ENCODE data around the gene TBL1XR1.

The TBL1XR1 gene

DNA sequence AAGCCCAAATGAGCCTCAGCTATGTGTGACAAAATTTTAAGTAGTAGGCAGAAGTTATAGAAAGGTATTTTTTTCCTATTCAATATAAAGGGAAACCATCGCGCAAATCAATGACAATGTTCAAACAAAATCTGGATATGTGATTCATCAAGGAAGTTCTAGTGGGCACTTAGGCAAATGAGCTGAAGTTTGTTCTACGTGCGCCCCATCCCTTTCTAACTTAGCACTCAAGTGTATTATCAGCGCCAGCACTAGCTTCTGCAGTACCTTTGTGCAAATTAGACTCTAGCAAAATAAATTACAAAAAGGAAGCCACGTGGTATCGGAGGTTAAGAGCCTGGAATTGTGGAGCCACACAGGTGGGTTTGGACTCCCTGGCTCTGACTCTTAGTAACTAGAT lies 91.1 kb downstream of the TBL1XR1 start:
- no peak for DNase-seq

DNA sequence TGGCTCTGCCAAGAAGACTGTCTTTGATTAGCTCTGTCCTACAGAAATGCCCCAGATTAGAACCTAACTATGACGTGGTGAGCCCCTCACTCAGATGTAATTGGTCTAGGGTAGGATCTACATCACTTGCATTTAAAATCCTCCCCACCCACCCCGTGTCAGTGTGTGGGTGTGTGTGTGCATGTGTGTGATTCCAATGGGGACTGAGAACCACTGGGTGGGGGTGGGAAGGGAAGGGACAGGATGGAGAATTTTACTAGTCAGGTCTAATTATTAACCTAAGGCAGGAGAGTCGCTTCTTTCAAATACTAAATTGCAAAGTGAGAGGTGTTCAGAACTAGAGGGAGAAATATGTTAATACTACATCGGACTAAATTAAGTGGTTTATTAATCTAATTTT lies 91.7 kb downstream of the TBL1XR1 start:
- no peak for DNase-seq

DNA sequence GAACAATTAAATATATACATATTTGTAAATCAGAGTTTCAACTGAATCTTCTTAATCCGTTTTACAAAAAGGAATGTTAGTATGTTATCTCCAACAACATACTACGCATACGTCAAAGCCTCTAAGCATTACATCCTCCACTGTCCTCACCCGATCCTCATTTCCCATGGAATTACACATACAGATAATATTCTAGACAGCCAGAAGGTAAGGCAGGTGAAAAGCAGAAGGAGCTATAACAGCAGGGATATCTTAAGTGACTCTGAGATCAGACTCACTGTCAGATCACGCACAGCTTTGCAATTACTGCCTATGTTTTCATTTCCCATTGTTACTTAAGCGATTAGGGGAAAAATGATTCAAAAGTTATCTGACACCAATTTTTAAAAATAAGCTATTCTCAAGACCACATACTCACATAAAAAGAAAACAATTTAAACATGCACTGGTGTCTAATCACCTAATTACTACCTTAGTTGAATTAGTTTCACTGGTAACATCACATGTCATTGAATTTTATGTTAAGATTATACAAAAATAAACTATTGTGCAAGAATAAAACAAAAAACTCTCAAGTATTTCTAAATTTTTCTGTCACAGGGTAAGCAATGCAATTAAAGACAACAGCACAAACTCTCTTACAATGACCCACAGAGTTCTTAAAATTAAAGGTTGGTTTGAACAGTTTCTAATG lies 92.8 kb downstream of the TBL1XR1 start:
- no peak for DNase-seq

DNA sequence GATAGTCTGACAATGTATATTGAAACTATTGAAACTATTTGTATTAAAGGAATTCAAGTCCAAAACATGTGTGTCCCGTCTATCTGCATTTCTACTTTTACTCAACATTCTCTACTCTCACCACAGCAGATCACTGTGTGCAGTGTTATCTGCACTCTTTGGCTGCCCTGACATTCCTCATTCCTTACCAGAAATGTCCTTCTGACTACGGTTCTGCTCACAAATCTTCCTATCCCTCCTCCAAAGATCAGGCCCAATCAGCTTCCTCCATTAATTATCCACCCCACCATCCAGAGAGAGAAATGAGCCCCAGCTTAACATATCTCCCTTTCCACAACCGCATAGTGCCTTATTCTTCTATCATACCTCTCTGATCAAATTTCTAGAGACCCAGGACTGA lies 94.7 kb downstream of the TBL1XR1 start:
- no peak for DNase-seq

DNA sequence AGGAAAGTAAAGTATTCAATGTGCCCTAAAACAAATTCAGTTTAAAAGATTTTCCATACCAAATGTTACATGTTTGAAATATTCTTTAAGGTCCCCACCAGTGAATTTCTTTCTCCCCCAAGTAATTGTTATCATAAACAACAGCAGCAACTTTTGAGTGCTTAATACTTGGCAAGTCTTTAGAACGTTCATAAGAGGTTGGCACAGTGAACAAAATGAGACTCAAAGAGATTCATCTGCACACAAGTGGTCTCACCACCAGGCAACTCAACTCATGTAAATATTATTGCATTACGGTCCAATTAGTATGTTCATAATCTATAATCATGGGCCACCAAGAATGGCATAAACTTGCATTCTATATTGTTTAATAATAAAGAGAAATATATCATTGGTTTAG lies 98.7 kb downstream of the TBL1XR1 start:
- DNase-seq: no peak

DNA sequence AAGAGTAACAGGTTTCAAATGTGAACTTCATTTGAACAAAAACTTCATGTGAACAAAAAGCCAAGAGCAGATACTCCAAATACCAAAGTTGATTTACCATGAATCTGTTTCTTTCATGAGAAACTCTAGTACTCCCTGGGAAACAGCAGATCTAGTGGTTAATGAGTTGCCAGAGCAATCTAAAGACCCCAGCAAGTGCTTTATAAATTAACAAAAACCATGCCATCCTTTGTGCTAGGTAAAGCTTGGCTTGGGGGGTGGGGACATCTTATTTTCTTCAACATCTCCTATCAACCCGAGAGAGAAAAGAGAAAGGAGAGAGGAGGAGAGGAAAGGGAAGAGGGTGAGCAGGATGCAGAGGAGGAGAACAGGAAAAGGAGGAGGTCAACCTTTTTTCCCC lies 100.7 kb downstream of the TBL1XR1 start:
- DNase-seq: no peak

DNA sequence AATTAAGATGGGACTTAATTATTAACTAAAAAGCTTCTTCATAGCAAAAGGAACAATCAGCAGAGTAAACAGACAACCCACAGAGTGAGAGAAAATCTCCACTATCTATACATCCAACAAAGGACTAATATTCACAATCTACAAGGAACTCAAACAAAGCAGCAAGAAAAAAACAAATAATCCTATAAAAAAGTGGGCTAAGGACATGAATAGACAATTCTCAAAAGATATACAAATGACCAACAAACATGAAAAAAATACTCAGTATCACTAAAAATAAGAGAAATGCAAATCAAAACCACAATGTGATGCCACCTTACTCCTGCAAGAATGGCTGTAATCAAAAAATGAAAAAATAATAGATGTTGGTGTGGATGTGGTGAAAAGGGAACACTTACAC lies 103.3 kb downstream of the TBL1XR1 start:
- no peak for DNase-seq

DNA sequence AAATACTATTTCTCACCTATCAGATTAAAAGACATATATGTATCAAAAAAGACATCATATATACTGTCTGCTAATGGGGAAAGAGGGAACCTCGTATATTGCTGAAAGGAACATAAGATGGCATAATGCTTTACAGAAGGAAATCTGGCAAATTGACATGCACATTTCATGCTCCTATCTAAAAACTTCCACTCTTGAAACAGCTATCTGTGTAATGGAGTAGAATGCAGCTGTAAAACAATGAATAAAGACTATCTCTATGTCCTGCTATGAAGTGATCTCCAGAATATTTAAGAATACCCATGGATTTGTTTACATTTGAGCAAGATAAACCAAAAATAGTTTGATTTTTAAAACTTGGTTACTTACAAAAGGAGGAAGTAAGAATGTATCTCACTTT lies 107.4 kb downstream of the TBL1XR1 start:
- no peak for DNase-seq

DNA sequence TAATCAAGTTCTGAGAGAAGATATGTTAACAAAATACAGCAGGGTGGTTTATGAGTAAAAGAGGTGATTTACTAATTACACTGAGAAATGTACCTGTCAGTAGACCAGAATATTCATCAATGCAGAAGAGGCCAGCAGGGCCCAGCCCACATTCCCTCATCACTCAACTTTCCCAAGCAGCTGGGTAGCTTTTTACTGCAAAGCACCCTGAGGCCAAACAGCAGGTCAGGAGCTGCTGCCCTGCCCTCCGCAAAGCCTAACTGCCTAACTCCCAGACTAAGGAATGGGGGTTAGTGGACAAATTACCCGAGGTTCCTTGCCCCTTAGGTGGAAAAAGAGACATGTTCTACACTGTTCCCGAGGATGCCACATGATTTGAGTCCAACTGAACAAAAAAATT lies 108.2 kb downstream of the TBL1XR1 start:
- DNase-seq: no peak

DNA sequence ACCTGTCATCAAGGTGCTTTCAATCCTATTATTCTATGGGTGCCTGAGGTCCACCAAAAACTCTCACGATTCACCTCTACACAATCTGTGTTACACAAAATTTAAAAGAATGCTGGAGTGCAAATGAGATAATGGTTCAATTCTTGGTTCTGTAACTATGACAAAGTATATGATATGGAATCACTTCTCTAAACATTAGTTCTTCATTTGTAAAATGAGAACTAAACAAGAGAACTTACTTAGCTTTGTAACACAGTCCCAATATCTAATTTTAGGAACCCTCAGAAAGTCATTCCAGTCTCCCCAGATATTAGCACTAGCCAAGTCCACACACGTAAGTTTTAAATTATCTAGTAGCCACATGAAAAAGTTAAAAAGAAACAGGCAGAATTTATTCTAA lies 111.5 kb downstream of the TBL1XR1 start:
- no peak for DNase-seq

DNA sequence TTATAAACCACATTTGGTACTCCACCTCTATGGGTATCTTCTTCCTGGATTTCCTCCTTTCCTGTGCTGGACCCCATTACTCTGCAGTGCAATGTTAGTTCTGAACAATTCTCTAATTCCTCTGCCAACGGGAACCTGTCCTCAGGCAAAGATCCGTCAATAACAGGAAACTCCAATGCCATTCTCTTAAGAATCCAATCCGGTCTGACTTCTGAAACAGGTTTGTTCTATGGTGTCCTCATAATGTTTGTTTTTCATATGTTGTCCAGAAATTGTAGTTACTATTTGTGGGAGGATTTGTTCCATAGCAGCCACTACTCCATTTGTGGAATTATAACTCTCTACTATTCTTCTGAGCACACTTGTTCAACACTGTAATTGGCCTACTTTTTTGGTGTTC lies 112.7 kb downstream of the TBL1XR1 start:
- no peak for DNase-seq

DNA sequence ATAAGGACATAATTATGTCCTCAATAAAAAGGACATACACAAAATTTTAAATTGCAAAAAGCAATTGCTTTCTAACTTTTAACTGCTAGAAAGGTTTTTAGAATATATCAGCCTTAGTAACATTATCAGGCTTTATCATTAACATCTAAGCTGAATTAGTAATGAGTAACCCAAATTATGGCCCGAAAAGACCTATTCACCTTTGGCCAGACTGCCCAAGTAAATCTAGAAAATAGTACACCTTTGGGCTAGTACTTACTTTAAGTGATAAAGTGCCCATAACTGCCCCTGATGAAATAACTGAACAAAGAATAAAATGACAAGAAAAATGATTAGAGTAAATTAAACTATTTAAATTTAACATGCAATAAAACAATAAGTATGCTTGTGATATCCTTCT lies 117.2 kb downstream of the TBL1XR1 start:
- no peak for DNase-seq

DNA sequence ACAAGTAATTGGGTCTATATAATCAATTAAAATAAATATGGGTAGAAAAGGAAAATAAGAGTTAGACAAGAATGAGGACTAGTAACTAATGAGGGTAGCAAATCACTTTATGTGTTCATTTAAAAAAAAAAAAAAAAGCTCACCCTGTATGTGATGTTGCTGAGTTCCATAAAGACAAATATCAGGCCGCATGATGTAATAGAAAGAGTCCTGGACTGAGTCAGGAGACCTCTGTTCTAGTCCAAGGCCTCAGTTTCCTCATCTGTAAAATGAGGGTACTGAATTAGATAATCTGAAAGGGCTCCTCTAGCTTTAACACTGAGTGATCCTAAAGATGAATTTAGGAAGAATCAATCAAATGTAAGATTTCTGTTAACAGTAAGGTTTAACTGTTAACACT lies 117.6 kb downstream of the TBL1XR1 start:
- no peak for DNase-seq

DNA sequence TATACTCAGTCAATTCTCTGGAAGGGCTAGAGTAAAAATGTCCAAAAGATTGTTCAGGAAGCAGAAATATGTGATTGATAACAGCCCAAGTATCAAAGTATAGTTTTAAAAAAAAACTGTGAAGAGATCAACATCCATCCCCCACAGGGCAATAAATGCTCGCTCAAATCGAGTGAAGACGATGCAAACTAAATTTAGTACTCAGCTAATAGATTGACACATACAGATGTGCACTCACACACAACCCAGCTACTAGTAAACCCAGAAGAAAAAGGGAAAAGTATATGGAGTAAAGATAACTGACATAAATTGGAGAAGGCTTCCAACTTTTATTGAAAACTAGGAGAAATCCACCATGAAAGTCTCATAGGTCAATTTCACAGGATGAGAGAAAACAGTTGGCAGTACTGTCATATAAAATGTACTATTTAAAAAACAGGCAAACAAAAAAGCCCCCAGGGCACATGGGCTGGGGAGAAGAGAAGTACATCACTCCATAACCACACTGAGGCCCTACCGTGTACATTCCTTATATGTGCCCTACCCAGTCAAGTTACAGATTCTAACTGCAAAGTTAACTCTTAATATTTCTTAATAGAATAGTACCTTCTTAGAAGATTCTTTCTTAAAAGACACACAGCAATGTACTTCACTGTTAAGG lies 125.7 kb downstream of the TBL1XR1 start:
- DNase-seq: no peak

DNA sequence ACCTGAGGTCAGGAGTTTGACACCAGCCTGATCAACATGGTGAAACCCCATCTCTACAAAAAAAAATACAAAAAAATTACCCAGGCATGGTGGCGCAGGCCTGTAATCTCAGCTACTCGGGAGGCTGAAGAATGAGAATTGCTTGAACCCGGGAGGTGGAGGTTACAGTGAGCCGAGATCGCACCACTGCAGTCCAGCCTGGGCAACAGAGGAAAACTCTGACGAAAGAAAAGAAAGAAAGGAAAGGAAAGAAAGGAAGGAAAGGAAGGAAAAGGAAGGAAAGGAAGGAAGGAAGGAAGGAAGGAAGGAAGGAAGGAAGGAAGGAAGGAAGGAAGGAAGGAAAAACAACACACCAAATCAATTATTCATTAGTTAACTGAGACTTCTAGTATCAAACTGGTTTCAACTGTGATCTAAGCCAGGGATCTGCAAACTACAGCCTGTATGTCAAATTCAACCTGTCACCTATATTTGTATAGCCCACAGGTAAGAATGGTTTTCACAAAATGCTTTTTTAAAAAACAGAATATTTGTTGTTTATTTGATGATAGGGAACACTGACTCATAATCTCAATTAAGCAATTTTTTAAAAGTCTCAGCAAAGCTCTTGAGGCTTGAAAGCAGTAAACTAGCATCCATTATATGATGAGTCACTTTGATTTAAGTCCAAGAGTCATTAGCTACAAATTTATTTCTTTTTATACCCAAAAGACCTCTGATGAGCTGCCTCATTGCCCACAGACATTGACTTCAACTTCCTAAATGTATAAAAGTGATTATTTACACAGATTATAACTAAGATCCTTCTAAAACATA lies 127.6 kb downstream of the TBL1XR1 start:
- DNase-seq: peak; percentile 27

DNA sequence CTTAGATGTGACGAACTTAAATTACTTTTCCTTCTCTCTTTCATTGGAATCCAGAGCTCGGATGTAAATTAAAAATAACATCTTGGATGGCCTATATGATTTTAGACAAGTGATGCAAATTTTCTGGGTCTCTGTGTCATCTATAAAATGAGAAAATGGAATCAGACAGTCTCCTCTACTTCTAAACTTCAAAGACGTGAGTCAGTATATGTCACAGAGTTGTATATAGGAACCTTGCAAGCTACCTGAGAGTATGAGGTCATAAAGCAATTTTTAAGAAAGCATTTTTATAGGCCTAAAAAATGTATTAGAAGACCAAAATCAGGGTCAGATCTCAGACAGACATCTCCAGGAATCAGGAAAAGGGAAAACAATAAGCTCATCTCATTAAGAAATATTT lies 128.3 kb downstream of the TBL1XR1 start:
- no peak for DNase-seq

DNA sequence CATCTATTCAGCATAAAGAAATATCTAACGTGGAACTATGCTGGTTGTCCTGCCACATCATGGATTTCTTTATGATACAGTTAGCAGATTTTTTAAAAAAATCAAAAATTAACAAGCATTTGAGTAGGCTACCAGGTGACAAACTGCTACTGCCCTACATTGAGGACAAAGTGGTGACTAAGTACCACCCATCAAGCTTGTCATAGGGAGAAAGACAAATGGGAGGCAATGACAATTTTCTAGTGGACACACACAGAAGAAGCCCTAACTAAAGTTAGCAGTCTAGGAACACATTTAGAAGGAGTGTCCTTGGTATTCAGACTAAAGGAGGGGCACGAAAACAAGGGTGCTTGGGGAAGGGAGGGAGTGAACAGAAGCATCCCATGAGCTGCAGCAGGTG lies 131.2 kb downstream of the TBL1XR1 start:
- no peak for DNase-seq

DNA sequence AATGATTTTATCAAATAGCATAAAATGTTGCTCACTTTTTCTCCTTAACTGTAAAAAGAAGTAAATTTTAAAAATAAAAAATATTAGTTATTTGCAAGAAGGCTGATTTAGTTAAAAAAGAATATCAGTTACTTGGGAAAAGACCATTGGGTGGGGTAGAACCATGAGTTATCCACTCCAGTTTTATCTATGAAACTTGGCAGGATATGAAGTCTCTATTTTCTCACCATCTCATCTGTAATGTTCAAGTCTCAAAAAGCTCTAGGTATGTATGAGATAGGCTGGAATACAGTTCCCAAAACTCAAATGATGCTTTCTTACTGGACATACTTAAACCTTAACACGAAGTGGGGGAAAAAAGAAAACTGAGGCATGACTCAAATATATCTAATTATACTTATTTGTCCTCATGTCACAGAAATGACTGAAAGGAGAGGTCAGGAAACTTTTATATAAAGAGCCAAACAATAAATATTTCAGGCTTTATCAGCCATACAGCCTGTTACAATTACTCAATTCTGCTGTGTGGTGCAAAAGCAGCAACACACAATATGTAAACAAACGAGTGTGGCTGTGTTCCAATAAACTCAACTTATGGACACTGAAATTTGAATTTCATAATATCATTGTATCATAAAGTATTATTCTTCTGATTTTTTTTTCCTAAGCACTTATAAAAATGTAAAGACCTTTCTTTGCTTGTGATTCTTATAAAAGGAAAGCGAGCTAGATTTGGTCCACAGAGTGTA lies 131.8 kb downstream of the TBL1XR1 start:
- DNase-seq: no peak

DNA sequence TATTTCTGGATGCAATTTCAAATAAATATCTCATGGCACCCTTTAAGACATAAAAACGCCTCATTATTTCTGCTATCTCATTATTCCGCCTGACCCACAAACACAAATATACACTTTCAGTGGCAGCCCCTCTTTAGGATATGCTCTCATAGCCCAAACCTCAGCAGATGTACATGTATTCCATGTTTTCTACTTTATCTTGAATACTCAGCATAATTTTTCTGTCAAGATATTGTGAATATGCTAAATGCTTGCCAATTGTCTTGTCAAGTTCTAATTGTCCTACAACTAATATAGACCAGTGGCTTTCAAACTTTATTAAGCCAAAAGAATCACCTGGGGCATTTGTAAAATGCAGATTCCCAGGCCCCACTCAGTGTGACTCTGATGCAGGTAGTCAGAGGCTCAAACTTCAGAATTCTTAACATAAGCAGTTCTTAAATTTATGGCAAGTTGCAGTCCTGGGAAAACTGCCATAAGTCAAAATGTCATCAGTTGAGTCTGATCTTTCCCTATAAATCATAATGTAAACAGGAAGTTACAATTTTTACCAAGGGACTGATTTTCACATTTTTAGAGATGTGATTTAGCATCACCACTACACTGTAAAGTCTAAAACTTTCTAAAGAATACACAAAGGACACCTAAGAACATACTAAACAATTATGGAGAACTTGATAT lies 135.1 kb downstream of the TBL1XR1 start:
- DNase-seq: no peak

DNA sequence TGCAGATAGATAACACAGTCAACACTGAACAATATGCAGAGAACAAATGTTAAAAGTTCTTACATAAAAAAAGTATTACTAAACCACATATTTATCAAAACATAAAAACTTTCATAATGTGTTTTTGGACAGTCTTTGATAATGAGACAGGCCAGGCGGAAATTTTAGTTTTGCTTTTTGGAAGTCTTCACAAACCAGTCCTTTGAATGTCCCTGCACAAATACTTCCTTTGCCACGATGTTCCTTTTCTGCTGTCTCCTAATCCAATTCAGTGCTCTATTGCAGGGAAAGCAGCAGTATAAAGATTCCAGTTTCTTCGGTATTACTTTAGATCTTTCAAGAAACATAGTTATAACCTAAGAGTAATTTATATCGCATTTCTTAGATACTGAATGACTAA lies 135.9 kb downstream of the TBL1XR1 start:
- no peak for DNase-seq

DNA sequence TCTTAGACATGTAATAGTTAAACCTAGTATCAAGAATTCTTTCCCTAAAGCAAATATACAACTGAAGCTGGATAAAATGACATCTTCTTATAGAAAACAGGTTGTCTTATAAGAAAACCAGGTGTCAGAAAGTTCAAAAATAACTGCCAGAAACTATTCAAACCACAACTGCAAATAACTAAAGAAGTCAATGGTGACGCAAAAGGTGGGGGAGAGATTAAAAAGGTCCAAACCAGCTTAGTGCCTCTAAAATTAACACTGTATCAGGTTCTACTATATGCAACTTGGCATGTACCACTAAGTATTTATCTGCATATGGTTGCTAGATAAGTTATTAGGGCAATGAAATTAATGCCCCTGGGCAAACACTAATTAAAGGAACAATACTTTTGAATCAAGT lies 136.8 kb downstream of the TBL1XR1 start:
- DNase-seq: no peak

DNA sequence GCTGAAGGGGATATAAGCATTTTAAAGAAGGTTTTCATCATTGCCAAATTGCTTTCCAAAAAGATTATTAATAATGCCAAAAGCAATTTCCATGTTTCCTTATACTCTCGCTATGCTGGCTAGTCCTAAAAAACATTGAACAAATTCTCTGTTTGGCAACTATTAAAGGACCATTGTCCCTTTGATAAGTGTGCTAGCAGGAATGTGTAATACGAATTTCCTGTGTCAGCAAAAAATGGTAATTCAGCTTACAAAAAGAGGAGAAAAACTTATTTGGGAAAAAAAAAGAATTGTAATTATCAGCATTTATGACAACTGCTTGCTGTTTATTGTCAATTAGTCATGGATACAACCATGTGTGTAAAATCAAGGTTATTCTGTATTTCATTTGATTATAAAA lies 138.6 kb downstream of the TBL1XR1 start:
- DNase-seq: no peak

DNA sequence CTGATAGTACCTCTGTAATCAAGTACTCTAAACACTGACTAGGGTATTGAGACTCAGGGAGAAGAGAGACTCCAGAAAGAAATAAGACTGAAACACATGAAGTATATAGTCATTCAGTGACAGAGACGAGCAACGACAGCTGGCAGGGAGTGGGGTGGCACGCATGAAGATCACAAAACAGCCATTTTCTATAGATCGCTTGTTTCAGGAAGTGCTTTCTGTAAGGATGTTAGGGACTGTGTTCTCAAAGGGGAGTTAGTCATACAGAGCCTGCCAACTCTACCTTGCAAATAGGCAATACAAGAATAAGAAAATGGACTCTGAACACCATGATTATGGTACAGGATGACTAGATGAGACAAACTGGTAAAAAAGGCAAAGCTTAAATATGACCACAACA lies 139.5 kb downstream of the TBL1XR1 start:
- no peak for DNase-seq

Data from DMS79 (cell line).